Panc1 (cell line): Measurements from ENCODE around the gene GPC6. TPM values are rescaled to one million over a fixed set of nuclear protein-coding genes. Genes with fewer than 3 reads are reported as not detected.

Experiments
- ATAC-seq: fragments of 200-7000 bp; cut with Tn5 transposase; 2 replicates; pipeline ENCODE4 v1.9.1; 2020; ENCODE audit warnings: mild to moderate bottlenecking, moderate library complexity
- BruUV-seq: library from RNA; stranded (reverse); fragments of 400-500 nt; replicated peaks from 2 replicates; lab custom pipeline; 2021; lab: Mats Ljungman, UMichigan
- CTCF ChIA-PET: fragments of 300-600 bp; sonication (Branson Sonifier 250); formaldehyde crosslinking; loops from one replicate; lab custom pipeline; 2022; ENCODE audit warnings: antibody characterized with exemption; lab: Charles Lee
- POLR2A ChIA-PET: fragments of 300-600 bp; sonication (Branson Sonifier 250); formaldehyde crosslinking; loops from one replicate; lab custom pipeline; 2022; ENCODE audit warnings: antibody characterized with exemption; lab: Charles Lee
- DNase-seq: peaks from one replicate; pipeline ENCODE4 v3.0.0-alpha.2; 2010; ENCODE audit warnings: low read depth, low spot score
- H3K27ac ChIP-seq: 2 replicates; pipeline ENCODE4 v1.5.1; 2011; ENCODE audit warnings: mild to moderate bottlenecking, low read length, inconsistent platforms
- H3K27me3 ChIP-seq: fragments of 200-500 bp; sonication (Bioruptor generic); 2 replicates; pipeline ENCODE4 v1.6.0; 2014; ENCODE audit warnings: low read length, inconsistent platforms; ENCODE audit not compliant: control insufficient read depth, insufficient read depth
- H3K36me3 ChIP-seq: fragments of 200-500 bp; sonication (Bioruptor generic); 2 replicates; pipeline ENCODE4 v1.5.1; 2014; ENCODE audit warnings: inconsistent platforms, mild to moderate bottlenecking, low read length, moderate library complexity; ENCODE audit not compliant: control insufficient read depth, insufficient read depth
- H3K4me1 ChIP-seq: 2 replicates; pipeline ENCODE4 v1.5.1; 2011; ENCODE audit warnings: inconsistent platforms, mild to moderate bottlenecking, low read length, moderate library complexity; ENCODE audit not compliant: control insufficient read depth, insufficient read depth
- H3K4me3 ChIP-seq, 2 experiments: 2 replicates each; pipeline ENCODE4 v1.5.1; 2011 to 2012; ENCODE audit warnings: low read depth in 2 of 2, low read length in 2 of 2, mild to moderate bottlenecking in 2 of 2, inconsistent platforms in 1 of 2, moderate library complexity in 1 of 2
- H3K9me3 ChIP-seq: fragments of 200-500 bp; sonication (Bioruptor generic); 2 replicates; pipeline ENCODE4 v1.5.1; 2014; ENCODE audit warnings: low read depth, mild to moderate bottlenecking, inconsistent platforms, low read length, moderate library complexity; ENCODE audit not compliant: control insufficient read depth, insufficient read depth
- CTCF ChIP-seq: fragments of 450-650 bp; IDR thresholded peaks from 2 replicates; pipeline ENCODE4 v1.5.1; 2017; ENCODE audit warnings: mild to moderate bottlenecking
- POLR2AphosphoS5 ChIP-seq: IDR thresholded peaks from 2 replicates; pipeline ENCODE4 v1.6.1; 2012; ENCODE audit warnings: mild to moderate bottlenecking, low read depth, low read length, moderate library complexity
- REST ChIP-seq, 2 experiments: IDR thresholded peaks; 2 replicates each; pipeline ENCODE4 v1.6.1; 2011 to 2012; ENCODE audit warnings: low read depth in 2 of 2, control low read depth in 1 of 2, low read length in 1 of 2, mild to moderate bottlenecking in 1 of 2, moderate library complexity in 1 of 2; ENCODE audit not compliant: insufficient read depth in 1 of 2
- SIN3A ChIP-seq: IDR thresholded peaks from 2 replicates; pipeline ENCODE4 v1.6.1; 2012; ENCODE audit warnings: low read depth, mild to moderate bottlenecking, low read length, moderate library complexity, borderline replicate concordance; ENCODE audit not compliant: insufficient read depth
- TCF7L2 ChIP-seq: IDR thresholded peaks from 2 replicates; pipeline ENCODE4 v1.6.1; 2011; ENCODE audit warnings: mild to moderate bottlenecking, low read depth, low read length, inconsistent platforms
- in situ Hi-C: cut with HindIII; loops from 2 replicates; pipeline ENCODE4 v1.10.0; 2016; ENCODE audit warnings: low sequenced_read_pairs, low pct_unique_long_range_greater_than_20kb
- intact Hi-C: fragments of 100-400 bp; cut with micrococcal nuclease; formaldehyde crosslinking; loops from one replicate; pipeline ENCODE4 v1.10.0; 2022; ENCODE audit not compliant: unreplicated experiment
- total RNA-seq: library from RNA; stranded (reverse); gene quantifications from one replicate; pipeline ENCODE4 v1.2.1, GENCODE V29; 2021; ENCODE audit not compliant: unreplicated experiment

GPC6 gene
- total RNA-seq, 1 experiment from 2014 or later, result 4.8 TPM

- ChIA-PET CTCF (no interaction called here), POLR2A (no interaction called here)
- intact Hi-C loops (no loop called here), in situ Hi-C loops (no loop called here)
- H3K9me3 ChIP-seq, result no peaks in the 10 kb centered on the region
- DNase-seq (no peak), ATAC-seq (no peak)
- no TSS peak for BruUV-seq
- TF ChIP-seq TCF7L2 (no peak), CTCF (no peak), SIN3A (no peak), POLR2AphosphoS5 (no peak), REST (IDR thresholded peaks at IDR 0.05; ENCODE audit: insufficient read depth in 1 of 2, low read depth in 2 of 2, low read length in 1 of 2) (no peak)
- no peaks in the 10 kb centered on the region for H3K36me3 ChIP-seq
- H3K27me3 ChIP-seq, result no peaks in the 10 kb centered on the region
- H3K27ac ChIP-seq, result no peak overlapping the region
- no peaks in the 10 kb centered on the region for H3K4me1 ChIP-seq
- H3K4me3 ChIP-seq, result no peak overlapping the region
Measured at GRCh38 chr13:93774506-93774905, 547.9 kb downstream of the GPC6 start.

GRCh38 chr13:93775027-93775426, 548.4 kb downstream of the GPC6 start:
- H3K27ac ChIP-seq, result no peak overlapping the region
- no peak for DNase-seq
- no peaks in the 10 kb centered on the region for H3K36me3 ChIP-seq
- BruUV-seq, result no TSS peak
- H3K27me3 ChIP-seq, result no peaks in the 10 kb centered on the region
- no peak overlapping the region for H3K4me3 ChIP-seq
- no peaks in the 10 kb centered on the region for H3K9me3 ChIP-seq
- no peak for ATAC-seq
- TF ChIP-seq POLR2AphosphoS5, result no peak
- TF ChIP-seq SIN3A, result no peak
- no peak for TF ChIP-seq REST (IDR thresholded peaks at IDR 0.05; ENCODE audit: insufficient read depth in 1 of 2, low read depth in 2 of 2, low read length in 1 of 2)
- TF ChIP-seq CTCF, result no peak
- TF ChIP-seq TCF7L2, result no peak
- intact Hi-C loops, result no loop called here
- no peaks in the 10 kb centered on the region for H3K4me1 ChIP-seq
- in situ Hi-C loops, result no loop called here
- CTCF ChIA-PET, result no interaction called here
- POLR2A ChIA-PET, result no interaction called here
